ENCODE data around the gene CRB2.

CRB2 gene

DNA sequence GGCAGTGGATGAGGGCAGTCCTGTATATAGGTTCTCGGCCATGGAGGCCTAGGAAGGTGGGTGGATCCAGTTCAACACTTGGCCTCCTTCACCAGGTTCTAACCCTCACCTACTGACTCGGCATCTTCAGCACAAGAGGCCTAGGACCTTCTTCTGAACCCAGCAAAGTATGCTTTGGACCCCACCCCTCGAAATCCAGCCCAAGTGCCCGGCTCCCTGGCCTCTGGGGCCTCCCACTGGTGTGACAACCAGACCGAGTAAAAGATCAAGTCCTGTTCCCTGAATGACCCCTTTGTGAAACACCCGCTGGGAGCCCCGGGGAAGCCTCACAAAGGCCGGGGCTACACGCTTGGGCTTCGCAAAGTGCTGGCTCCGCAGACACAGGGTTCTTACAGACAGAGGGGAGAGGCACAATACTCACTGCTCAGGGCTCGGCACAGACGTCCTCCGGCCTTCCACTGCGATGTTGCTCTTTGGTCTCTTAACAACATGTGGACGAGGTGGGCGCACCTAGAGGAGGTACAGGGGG is 47.0 kb downstream of the CRB2 start:
- no peak overlapping the region for H3K9ac ChIP-seq (ENCODE audit: low read length)

GRCh38 chr9:123406016-123406415 is 50.0 kb downstream of the CRB2 start:
- Histone ChIP-seq H3K9ac (ENCODE audit: low read length) (no peak overlapping the region), H3K36me3 (ENCODE audit: insufficient read depth, low read length) (no peaks in the 10 kb centered on the region), H3K27me3 (ENCODE audit: control insufficient read depth in 1 of 2, insufficient read depth in 2 of 2, low read length in 2 of 2) (no peaks in the 10 kb centered on the region), H3K27ac (ENCODE audit: low read depth, low read length) (no peak overlapping the region), H3K4me3 (ENCODE audit: low read depth in 1 of 2, low read length in 2 of 2) (no peak overlapping the region), H3K9me3 (ENCODE audit: low read length) (no peaks in the 10 kb centered on the region), H3K4me1 (ENCODE audit: insufficient read depth, low read length) (peaks cover 5% of the 10 kb centered on the region)

More for the DNA sequence above, 47.0 kb downstream of the CRB2 start:
- Histone ChIP-seq H3K4me3 (ENCODE audit: low read depth in 1 of 2, low read length in 2 of 2) (no peak overlapping the region), H3K27ac (ENCODE audit: low read depth, low read length) (no peak overlapping the region), H3K36me3 (ENCODE audit: insufficient read depth, low read length) (no peaks in the 10 kb centered on the region), H3K9me3 (ENCODE audit: low read length) (no peaks in the 10 kb centered on the region), H3K27me3 (ENCODE audit: control insufficient read depth in 1 of 2, insufficient read depth in 2 of 2, low read length in 2 of 2) (no peaks in the 10 kb centered on the region), H3K4me1 (ENCODE audit: insufficient read depth, low read length) (peaks cover 5% of the 10 kb centered on the region)

DNA sequence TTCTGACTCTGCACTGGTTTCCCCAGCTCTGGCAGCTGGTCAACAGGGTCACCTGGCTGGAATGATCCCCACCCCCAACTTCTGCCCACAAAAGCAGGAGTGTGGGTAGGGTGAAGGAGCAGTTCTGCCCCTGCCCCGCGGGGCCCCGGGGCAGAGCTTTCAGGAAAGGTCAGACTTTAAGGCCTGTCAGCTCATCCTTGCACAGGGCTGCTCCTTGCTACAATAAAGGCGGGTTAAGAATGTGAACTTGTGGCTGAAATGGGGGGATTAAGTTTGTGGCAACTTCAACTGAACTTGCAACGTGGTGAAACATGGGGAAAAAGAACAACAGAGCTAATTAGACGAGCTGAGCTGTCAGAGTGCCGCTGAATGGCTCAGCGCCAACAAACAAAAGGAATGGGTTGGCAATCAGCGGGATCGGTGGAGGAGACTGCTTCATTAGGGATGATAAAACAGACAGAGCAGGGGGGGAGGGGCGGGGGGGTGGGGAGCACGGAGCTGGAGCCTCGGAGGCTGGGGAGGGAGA is 50.8 kb downstream of the CRB2 start:
- Histone ChIP-seq H3K4me3 (ENCODE audit: low read depth in 1 of 2, low read length in 2 of 2) (no peak overlapping the region), H3K36me3 (ENCODE audit: insufficient read depth, low read length) (no peaks in the 10 kb centered on the region), H3K27ac (ENCODE audit: low read depth, low read length) (no peak overlapping the region), H3K27me3 (ENCODE audit: control insufficient read depth in 1 of 2, insufficient read depth in 2 of 2, low read length in 2 of 2) (no peaks in the 10 kb centered on the region), H3K9me3 (ENCODE audit: low read length) (no peaks in the 10 kb centered on the region), H3K4me1 (ENCODE audit: insufficient read depth, low read length) (no peaks in the 10 kb centered on the region), H3K9ac (ENCODE audit: low read length) (no peak overlapping the region)

- Histone ChIP-seq H3K4me3 (ENCODE audit: low read depth in 1 of 2, low read length in 2 of 2) (no peak overlapping the region), H3K9me3 (ENCODE audit: low read length) (no peaks in the 10 kb centered on the region), H3K27me3 (ENCODE audit: control insufficient read depth in 1 of 2, insufficient read depth in 2 of 2, low read length in 2 of 2) (no peaks in the 10 kb centered on the region), H3K4me1 (ENCODE audit: insufficient read depth, low read length) (no peaks in the 10 kb centered on the region), H3K9ac (ENCODE audit: low read length) (no peak overlapping the region), H3K27ac (ENCODE audit: low read depth, low read length) (no peak overlapping the region), H3K36me3 (ENCODE audit: insufficient read depth, low read length) (no peaks in the 10 kb centered on the region)
Measured at GRCh38 chr9:123407217-123407851, 51.3 kb downstream of the CRB2 start.

DNA sequence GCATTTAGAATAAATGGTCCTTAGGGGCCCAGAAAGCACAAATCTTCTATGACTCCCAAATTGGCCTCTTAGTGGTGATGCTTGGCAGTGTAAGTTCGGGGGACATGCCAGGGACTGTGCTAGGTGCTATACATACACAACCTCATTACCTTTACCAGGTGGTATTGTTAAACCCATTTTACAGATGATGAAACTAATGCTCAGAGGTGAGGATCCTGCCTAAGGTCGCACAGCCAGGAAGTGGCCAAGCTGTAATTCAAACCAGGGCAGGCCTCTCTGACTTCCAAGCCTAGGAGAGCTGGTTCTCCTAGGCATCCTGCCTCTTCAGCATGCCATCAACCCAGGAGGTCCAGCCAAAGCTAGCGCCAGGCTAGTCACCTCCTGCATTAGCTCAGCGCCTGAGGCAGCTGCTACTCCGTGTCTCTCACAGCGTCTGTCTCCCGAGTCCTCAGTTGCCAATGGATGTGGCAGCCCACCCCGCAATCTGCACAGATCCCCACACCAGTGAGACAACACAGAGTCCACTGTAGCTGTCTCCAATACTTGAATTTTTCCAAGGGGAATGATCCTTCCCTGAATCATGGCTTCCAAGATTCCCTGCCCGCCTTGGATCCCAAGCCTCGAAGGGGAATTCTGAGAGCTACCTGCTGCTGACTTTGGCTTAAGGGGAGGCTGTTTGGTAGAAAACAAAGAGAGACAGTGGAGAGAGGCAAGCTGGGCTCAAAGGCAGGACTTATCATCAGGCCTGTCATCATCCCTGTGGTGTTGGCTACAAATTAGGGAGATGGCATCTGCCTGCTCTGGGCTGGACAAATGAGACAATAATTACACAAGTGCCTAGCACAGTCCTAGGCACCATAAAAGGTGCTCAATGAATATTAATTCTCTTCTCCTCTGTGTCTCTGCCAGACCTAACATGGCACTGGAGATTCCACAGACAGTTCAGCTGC is 52.6 kb downstream of the CRB2 start:
- Histone ChIP-seq H3K36me3 (ENCODE audit: insufficient read depth, low read length) (no peaks in the 10 kb centered on the region), H3K27me3 (ENCODE audit: control insufficient read depth in 1 of 2, insufficient read depth in 2 of 2, low read length in 2 of 2) (no peaks in the 10 kb centered on the region), H3K9ac (ENCODE audit: low read length) (no peak overlapping the region), H3K4me1 (ENCODE audit: insufficient read depth, low read length) (no peaks in the 10 kb centered on the region), H3K4me3 (ENCODE audit: low read depth in 1 of 2, low read length in 2 of 2) (no peak overlapping the region), H3K9me3 (ENCODE audit: low read length) (no peaks in the 10 kb centered on the region), H3K27ac (ENCODE audit: low read depth, low read length) (no peak overlapping the region)

DNA sequence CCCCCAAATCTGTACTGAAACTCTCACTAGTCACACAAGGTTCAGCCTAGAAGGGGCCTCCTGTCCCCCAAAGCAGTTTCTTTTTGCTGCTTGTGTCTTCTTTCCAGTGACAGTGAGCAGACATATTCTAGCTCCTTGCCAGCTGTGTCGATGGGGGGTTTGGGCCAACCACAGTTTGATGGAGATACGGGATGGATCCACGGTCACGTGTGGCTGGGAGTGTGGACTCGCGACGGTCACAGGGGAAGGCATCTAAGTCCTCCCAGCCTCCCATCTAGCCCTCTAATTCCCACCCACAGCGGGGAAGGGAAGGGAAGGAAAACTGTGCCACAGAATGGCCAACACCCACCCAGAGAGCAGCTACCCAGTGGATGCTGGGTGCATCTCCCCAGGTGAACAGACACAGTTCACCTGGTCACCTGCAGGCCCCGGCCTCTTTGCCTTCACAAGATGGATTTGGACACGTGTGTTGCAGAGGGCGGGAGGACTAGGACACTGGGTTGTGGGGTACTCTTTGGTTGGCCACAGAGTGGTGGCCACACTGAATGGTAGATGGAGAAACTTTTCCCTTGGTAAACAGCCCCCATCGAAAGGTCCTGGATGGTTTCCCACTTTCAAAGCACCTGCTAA is 54.4 kb downstream of the CRB2 start:
- Histone ChIP-seq H3K27me3 (ENCODE audit: control insufficient read depth in 1 of 2, insufficient read depth in 2 of 2, low read length in 2 of 2) (no peaks in the 10 kb centered on the region), H3K9ac (ENCODE audit: low read length) (no peak overlapping the region), H3K36me3 (ENCODE audit: insufficient read depth, low read length) (no peaks in the 10 kb centered on the region), H3K4me3 (ENCODE audit: low read depth in 1 of 2, low read length in 2 of 2) (no peak overlapping the region), H3K27ac (ENCODE audit: low read depth, low read length) (no peak overlapping the region), H3K4me1 (ENCODE audit: insufficient read depth, low read length) (no peaks in the 10 kb centered on the region), H3K9me3 (ENCODE audit: low read length) (no peaks in the 10 kb centered on the region)

GRCh38 chr9:123411191-123411590 is 55.2 kb downstream of the CRB2 start:
- Histone ChIP-seq H3K27ac (ENCODE audit: low read depth, low read length) (no peak overlapping the region), H3K4me3 (ENCODE audit: low read depth in 1 of 2, low read length in 2 of 2) (no peak overlapping the region), H3K27me3 (ENCODE audit: control insufficient read depth in 1 of 2, insufficient read depth in 2 of 2, low read length in 2 of 2) (no peaks in the 10 kb centered on the region), H3K36me3 (ENCODE audit: insufficient read depth, low read length) (no peaks in the 10 kb centered on the region), H3K9me3 (ENCODE audit: low read length) (no peaks in the 10 kb centered on the region), H3K4me1 (ENCODE audit: insufficient read depth, low read length) (no peaks in the 10 kb centered on the region), H3K9ac (ENCODE audit: low read length) (no peak overlapping the region)

DNA sequence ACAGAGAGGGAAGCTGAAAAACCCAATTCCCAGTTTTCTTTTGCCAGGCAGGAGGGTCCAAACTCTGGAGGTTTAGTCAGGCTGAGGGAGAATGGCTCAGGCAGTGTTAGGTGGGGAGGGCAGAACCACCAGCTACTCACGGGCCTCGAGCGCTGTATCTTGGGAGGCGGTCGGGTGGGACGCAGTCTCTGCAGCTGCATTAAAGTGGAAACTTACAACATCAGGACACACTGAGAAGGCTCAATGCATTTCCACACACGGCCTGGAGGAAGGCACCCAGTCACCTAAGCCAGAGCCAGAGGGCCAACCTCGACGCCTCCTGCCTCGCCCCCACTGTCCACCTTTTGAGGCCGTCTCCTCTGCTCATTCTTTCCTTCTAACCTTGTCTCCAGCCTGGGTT is 55.6 kb downstream of the CRB2 start:
- H3K4me1 ChIP-seq (ENCODE audit: insufficient read depth, low read length) = no peaks in the 10 kb centered on the region
- H3K4me3 ChIP-seq (ENCODE audit: low read depth in 1 of 2, low read length in 2 of 2) = no peak overlapping the region
- no peak overlapping the region for H3K27ac ChIP-seq (ENCODE audit: low read depth, low read length)
- no peaks in the 10 kb centered on the region for H3K27me3 ChIP-seq (ENCODE audit: control insufficient read depth in 1 of 2, insufficient read depth in 2 of 2, low read length in 2 of 2)
- no peak overlapping the region for H3K9ac ChIP-seq (ENCODE audit: low read length)
- H3K36me3 ChIP-seq (ENCODE audit: insufficient read depth, low read length) = no peaks in the 10 kb centered on the region
- H3K9me3 ChIP-seq (ENCODE audit: low read length) = no peaks in the 10 kb centered on the region

GRCh38 chr9:123412171-123412820 is 56.3 kb downstream of the CRB2 start:
- H3K9me3 ChIP-seq (ENCODE audit: low read length) = no peaks in the 10 kb centered on the region
- no peaks in the 10 kb centered on the region for H3K4me1 ChIP-seq (ENCODE audit: insufficient read depth, low read length)

DNA sequence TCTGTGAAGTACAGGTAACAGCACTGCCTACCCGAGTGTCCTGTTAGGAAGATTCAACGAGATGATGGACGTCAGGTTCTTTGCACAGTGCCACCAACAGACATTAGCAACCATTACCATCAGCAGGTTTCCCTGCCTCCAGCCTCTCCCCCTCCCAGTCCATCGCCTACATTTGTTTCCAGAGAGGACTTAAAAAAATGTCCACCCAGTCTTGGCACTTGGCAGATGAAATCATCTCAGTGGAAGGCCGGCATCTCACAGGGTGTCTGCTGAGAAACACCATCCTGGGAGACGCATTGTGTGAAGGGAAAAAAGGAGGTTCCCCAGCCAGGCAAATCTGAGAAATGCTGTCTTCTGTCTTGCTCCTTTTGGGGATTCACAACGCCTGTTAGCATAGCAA is 58.2 kb downstream of the CRB2 start:
- H3K9ac ChIP-seq (ENCODE audit: low read length) = no peak overlapping the region
- no peaks in the 10 kb centered on the region for H3K27me3 ChIP-seq (ENCODE audit: control insufficient read depth in 1 of 2, insufficient read depth in 2 of 2, low read length in 2 of 2)
- H3K9me3 ChIP-seq (ENCODE audit: low read length) = no peaks in the 10 kb centered on the region
- no peak overlapping the region for H3K27ac ChIP-seq (ENCODE audit: low read depth, low read length)
- H3K36me3 ChIP-seq (ENCODE audit: insufficient read depth, low read length) = no peaks in the 10 kb centered on the region
- no peak overlapping the region for H3K4me3 ChIP-seq (ENCODE audit: low read depth in 1 of 2, low read length in 2 of 2)
- no peaks in the 10 kb centered on the region for H3K4me1 ChIP-seq (ENCODE audit: insufficient read depth, low read length)

More at GRCh38 chr9:123412171-123412820, 56.3 kb downstream of the CRB2 start:
- no peak overlapping the region for H3K4me3 ChIP-seq (ENCODE audit: low read depth in 1 of 2, low read length in 2 of 2)
- no peaks in the 10 kb centered on the region for H3K27me3 ChIP-seq (ENCODE audit: control insufficient read depth in 1 of 2, insufficient read depth in 2 of 2, low read length in 2 of 2)
- H3K36me3 ChIP-seq (ENCODE audit: insufficient read depth, low read length) = no peaks in the 10 kb centered on the region
- no peak overlapping the region for H3K27ac ChIP-seq (ENCODE audit: low read depth, low read length)
- H3K9ac ChIP-seq (ENCODE audit: low read length) = no peak overlapping the region

All from muscle layer of colon (tissue), 2 donors.